Measurements from ENCODE around the gene ANLN.
"Not testable (repeated sequence)": the region's sequence is repeated elsewhere in the genome, so short reads cannot be mapped to it uniquely, and the experiment has no call there.

Gene ANLN

GRCh38 chr7:36416251-36416650, 26.6 kb downstream of the ANLN start:
- FAIRE-seq = no peak

DNA sequence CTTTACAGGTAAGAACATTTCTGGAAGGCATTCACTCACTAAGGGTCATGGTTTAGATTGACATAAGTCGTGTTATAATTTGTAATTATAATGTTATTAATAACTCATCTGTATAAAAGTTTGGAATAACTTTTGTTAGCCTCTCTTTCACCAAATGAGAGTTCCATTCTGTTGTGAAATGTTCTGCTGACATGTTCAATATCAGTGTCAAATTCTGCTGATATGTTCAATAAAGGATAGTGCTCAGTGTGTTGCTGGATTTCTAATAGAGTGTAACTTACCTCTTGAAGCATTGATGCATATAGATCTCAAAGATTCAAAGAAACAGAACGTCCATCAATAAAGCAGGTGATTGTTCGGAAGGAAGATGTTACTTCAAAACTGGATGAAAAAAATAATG, 30.6 kb downstream of the ANLN start:
- no peak for FAIRE-seq

DNA sequence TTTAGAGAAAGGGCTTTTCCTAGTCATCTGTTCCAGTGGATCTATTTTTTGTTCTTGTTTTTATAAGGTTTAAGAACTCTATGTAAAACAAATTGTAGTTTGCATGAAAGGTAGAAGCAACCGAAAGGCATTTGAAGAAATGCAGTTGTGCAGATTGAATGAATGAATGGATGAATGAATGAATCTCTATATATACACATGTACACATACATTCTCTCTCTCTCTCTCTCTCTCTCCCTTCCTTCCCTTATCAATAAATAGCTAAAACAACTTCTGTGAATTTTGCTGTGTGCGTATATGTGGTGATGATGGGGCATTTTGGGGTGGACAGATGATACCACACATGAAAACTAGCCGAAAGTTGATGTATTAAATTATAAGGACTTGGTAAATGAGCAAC, 32.4 kb downstream of the ANLN start:
- no peak for FAIRE-seq

DNA sequence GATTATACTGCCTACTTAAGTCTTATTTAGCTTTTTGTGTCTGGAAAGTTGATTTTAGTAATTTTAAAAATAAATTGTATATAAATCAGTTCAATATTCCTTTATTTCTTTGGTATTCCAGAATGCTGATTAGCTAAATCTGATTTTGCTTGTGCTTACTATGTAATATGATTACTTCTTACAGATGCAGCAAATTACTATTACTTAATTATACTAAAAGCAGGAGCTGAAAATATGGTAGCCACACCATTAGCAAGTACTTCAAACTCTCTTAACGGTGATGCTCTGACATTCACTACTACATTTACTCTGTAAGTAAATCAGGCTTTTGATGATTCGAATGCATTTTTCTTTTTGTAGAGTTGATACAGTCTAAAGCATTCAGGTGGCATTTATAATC, 34.0 kb downstream of the ANLN start:
- FAIRE-seq = no peak

- FAIRE-seq = no peak
Measured at GRCh38 chr7:36430186-36430585, 40.5 kb downstream of the ANLN start.

DNA sequence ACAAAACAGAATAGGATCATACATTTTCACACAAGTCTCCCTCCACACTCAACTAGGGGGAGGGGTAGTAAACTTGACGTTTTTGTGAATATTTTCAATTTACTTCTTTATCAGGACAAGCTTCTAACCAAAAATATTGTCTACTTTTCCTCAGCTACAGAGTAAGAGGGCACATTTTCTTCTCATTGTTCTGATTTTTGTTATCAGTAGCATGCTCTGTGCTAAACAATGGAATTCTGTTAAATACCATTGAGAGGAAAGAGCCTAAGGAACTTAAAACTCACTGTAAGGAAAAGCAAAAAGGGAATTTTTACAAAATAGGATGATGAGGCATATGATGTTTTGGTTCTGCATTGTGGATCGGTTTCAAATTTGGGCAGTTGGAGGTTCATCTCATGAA, 41.2 kb downstream of the ANLN start:
- FAIRE-seq = no peak

DNA sequence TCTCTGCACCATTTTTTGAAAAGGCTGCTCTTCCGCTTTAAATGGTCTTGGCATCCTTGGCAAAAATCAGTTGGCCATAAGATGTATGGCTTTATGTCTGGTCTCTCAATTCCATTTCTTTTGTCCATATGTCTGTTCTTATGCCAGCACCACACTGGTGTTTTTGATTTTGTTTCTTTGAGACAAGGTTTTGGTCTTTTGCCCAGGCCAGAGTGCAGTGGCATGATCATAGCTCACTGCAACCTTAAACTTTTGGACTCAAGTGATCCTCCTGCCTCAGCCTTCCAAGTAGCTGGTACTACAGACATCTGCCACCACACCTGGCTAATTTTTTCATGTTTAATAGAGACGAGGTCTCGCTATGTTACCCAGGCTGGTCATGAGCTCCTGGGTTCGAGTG, 48.5 kb downstream of the ANLN start:
- no peak for FAIRE-seq

- FAIRE-seq = no peak
Measured at GRCh38 chr7:36439624-36440023, 50.0 kb downstream of the ANLN start.

GRCh38 chr7:36440880-36441279, 51.2 kb downstream of the ANLN start:
- FAIRE-seq = no peak

DNA sequence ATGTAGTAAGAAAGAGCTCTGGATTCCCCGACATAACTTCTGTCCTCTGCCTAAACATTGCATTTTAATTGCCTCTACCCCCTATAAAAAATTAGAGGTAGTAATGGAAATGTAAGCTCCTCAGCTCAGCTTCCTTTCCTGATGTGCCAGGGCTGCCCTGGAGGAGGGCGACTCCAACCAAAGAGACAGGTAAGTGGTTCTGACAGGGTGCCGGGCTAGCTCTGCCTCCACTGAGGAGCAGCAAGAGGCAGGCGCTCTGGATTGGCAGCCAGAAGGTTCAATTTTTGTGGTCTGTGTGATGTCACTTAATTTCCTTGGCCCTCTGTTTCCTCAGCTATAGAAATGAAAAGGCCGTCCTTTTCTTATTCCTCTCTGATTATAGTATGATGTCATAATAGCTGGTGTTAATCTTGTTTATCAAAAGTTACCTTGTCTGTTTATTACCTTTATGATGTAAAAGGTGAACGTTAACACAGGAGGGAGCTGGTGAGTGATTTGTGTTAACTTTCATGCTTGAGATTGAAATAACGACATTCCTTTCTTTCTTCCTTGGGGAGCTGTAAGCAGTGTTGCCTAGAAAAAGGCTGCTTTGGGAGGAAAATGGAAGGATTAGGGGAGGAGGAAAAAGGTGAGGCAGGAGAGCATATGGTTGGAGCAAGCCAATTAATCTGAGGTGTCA, 51.8 kb downstream of the ANLN start:
- no peak for FAIRE-seq

GRCh38 chr7:36448781-36449379, 59.2 kb downstream of the ANLN start:
- no peak for FAIRE-seq

GRCh38 chr7:36449685-36450084, 60.0 kb downstream of the ANLN start:
- no peak for FAIRE-seq

DNA sequence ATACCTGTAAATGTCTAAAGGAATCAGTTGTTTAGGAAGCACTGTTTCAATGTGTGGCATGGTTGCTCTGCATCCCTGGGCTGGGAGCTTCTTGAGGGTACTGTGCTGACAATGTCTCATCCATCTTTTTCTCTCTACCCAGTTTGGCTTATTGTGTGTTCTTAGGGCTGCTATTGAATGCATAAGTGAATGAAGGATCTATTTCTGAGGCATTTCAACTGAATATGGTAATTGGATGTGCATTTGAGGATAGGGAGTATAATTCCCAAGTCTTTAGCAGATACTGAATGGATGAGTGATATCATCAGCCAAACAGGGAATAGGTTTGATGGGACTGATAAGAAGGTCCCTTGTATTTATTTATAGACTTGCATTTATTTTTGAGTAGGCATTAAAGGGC, 64.1 kb downstream of the ANLN start:
- FAIRE-seq = no peak

DNA sequence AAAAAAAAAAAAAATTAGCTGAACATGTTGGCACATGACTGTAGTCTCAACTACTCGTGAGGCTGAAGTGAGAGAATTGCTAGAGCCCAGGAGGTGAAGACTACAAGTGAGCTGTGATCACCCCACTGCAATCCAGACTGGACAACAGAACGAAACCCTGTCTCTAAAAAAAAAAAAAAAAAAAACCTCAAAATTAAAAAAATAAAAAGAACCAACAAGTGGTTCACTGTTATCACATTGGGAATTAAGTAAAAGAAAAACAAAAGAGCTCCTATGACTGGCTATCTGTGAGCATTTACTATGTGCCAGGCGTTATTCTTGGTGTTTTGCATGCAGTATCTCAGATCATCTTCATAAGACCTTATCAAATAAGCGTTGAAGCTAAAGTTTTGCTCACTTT, 66.0 kb downstream of the ANLN start:
- FAIRE-seq = no peak

- no peak for FAIRE-seq
Measured at GRCh38 chr7:36456138-36456537, 66.5 kb downstream of the ANLN start.

DNA sequence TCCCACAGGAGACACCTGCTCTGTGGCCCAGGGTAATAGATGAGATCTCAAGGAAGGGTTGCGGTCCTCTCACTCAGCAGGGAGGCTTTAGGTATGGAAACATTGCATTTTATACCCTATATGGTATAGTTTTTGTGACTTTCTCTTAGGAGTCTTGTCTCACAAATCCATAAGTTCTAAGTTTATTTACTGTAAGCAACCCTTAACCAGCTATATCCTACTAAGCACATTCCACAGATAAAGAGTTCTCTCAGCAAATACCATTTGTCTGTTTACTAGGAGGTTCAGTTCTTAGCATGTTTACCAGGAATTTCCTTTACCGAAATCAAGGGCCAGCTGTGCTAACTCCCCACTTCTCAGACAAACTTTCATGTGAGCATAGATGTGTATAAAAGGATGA, 66.9 kb downstream of the ANLN start:
- no peak for FAIRE-seq

GRCh38 chr7:36459236-36459960, 69.7 kb downstream of the ANLN start:
- no peak for FAIRE-seq

- FAIRE-seq = no peak
Measured at GRCh38 chr7:36460811-36461429, 71.3 kb downstream of the ANLN start.

DNA sequence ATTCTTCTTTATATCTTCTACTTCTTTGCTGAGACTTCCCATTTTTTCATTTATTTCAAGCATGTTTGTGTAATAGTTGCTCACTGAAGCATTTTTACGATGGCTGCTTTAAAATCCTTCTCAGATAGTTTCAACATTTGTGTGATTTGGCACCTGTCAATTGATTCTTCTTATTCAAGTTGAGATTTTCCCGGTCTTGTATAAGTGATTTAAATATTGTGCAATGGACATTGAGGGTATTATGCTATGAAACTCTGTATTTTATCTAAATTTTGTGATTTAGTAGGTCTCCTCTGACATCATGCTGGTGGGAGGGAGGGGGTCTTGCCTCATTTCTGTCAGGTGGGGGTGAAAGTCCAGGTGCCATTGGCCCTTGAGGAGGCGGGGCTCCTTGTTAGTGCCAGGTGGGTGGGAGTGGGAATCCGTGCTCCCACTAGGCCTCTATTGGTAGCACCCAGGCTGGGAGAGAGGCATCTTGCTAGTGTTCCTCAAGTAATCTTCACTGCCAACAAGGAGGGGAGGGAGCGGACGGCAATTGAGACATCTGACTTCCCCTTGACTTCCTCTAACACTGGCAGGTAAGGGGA, 73.0 kb downstream of the ANLN start:
- FAIRE-seq = no peak

DNA sequence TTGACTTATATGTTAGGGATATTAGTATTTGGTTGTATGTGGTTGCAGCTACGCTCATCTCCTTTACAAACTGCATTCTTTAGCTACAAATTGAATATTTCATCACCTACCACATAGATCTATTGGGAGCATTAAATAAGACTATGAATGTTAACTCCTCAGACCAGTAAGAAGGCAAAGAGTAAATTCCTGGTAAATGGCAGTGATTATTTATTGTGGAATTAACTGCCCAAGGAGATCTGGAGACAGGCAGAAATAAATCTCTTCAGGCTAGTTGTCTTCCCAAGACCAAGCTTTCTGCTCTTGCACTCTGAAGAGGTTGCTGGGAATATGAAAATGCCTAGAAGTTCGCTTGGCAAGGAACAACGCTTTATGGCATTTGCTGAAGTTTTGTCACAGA, 74.6 kb downstream of the ANLN start:
- no peak for FAIRE-seq

DNA sequence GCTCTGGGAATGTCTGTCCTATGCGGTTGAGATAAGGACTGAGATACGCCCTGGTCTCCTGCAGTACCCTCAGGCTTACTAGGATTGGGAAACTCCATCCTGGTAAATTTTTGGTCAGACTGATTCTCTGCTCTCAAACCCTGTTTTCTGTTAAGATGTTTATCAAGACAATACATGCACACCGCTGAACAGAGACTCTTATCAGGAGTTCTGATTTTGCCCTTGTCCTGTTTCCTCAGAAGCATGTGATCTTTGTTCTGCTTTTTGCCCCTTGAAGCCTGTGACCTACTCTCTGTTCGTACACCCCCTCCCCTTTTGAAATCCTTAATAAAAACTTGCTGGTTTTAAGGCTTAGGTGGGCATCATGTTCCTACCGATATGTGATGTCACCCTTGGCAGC, 76.3 kb downstream of the ANLN start:
- not testable (repeated sequence) for FAIRE-seq

- no peak for FAIRE-seq
Measured at GRCh38 chr7:36468370-36469101, 78.9 kb downstream of the ANLN start.

GRCh38 chr7:36469236-36469635, 79.6 kb downstream of the ANLN start:
- FAIRE-seq = no peak

All from endometrium (tissue), 2 donors.